ENCODE measurements around the gene COL4A5. TPM values are rescaled to one million over a fixed set of nuclear protein-coding genes. Genes with fewer than 3 reads are reported as not detected.

Gene COL4A5
- total RNA-seq, 1 experiment from 2014 or later: 29.4 TPM

DNA sequence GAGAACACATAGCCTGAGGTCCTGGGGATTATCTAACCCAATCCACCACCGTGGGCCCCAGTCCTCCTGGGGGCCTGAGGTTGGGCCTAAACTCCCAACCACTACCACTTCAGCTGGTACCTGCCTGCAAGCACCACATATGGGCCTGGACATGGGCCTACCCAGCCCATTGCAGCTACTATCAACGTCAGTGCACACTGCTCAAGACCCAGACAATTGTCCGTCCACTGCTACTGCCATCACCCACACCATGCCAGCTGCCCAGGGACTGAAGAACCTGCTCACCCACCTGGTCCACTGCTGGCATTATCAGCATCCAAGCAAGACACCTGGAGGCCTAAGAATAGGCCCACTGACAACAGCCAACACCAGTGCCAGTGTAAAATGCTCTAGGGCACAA lies 88.1 kb downstream of the COL4A5 start:
- no peaks in the 10 kb centered on the region for H3K27me3 ChIP-seq (ENCODE audit: insufficient read depth, low read length)
- H3K79me2 ChIP-seq (ENCODE audit: insufficient read depth, low read length): no peaks in the 10 kb centered on the region
- H2AFZ ChIP-seq (ENCODE audit: low read depth, low read length, poor library complexity, severe bottlenecking): no peak overlapping the region
- H3K36me3 ChIP-seq (ENCODE audit: control insufficient read depth in 1 of 2, insufficient read depth in 2 of 2, low read length in 2 of 2): no peaks in the 10 kb centered on the region
- DNase-seq (ENCODE audit: low read depth, low spot score) (no peak), ATAC-seq (no peak)
- H3K9me3 ChIP-seq (ENCODE audit: control insufficient read depth in 1 of 2, insufficient read depth in 1 of 2, low read depth in 1 of 2, low read length in 2 of 2): no peaks in the 10 kb centered on the region
- H3K9ac ChIP-seq (ENCODE audit: low read length): no peak overlapping the region
- no peak overlapping the region for H3K4me3 ChIP-seq (replicated peaks in 1 of 2; ENCODE audit: low read depth in 1 of 2, low read length in 2 of 2)
- intact Hi-C loops (cut with micrococcal nuclease): no loop called here
- H3K4me2 ChIP-seq (ENCODE audit: low read length): no peak overlapping the region
- H3K27ac ChIP-seq (ENCODE audit: low read depth, low read length): no peak overlapping the region
- CTCF ChIA-PET: no interaction called here
- H3K4me1 ChIP-seq (ENCODE audit: control insufficient read depth in 1 of 2, insufficient read depth in 2 of 2, low read length in 2 of 2): no peaks in the 10 kb centered on the region
- no peak for TF ChIP-seq POLR2AphosphoS5 (IDR thresholded peaks at IDR 0.05; ENCODE audit: low read depth, low read length)
- no peak for TF ChIP-seq CEBPB (IDR thresholded peaks at IDR 0.05; ENCODE audit: low read depth)
- no peak for TF ChIP-seq SRF (IDR thresholded peaks at IDR 0.05; ENCODE audit: low read depth)
- TF ChIP-seq POLR2A (IDR thresholded peaks at IDR 0.05; ENCODE audit: borderline replicate concordance, extremely low read depth, insufficient read depth, insufficient read length): no peak
- no TSS peak for BruUV-seq (replicated peaks)
- no peaks in the 10 kb centered on the region for H3K9me2 ChIP-seq (ENCODE audit: insufficient read depth)
- POLR2A ChIA-PET: no interaction called here
- H4K20me1 ChIP-seq (ENCODE audit: insufficient read depth): no peaks in the 10 kb centered on the region
- RAD21 ChIA-PET (ENCODE audit: low non-redundant PET in 1 of 2, low total read pairs in 2 of 2, uncharacterized antibody in 2 of 2, unreplicated experiment in 2 of 2): no interaction called here

DNA sequence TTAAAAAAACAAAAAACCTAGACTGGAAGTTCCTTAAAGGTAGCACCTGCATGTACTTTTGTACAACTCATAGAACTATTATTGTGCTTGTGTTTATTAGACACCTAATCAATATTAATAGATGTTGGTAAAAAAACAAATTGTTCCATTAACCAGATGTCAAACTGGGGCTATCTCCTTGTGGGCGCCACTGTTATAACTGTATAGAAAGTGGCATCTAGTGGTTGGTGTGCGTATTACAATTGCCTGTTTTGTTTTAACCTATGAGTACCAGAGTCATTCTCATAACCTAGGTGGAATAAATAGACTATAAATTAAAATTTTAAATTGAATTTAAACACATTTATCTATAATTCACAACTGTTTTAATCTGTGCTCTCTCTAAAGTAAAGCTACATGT lies 97.4 kb downstream of the COL4A5 start:
- ChIA-PET CTCF (interaction anchor here (1.0 kb wide), 1 partner anchor 313 kb away, joined by 5 read pairs; no protein-coding TSS in a partner anchor), POLR2A (no interaction called here), RAD21 (ENCODE audit: low non-redundant PET in 1 of 2, low total read pairs in 2 of 2, uncharacterized antibody in 2 of 2, unreplicated experiment in 2 of 2) (no interaction called here)
- H3K9ac ChIP-seq (ENCODE audit: low read length): no peak overlapping the region
- H2AFZ ChIP-seq (ENCODE audit: low read depth, low read length, poor library complexity, severe bottlenecking): no peak overlapping the region
- no TSS peak for BruUV-seq (replicated peaks)
- no peaks in the 10 kb centered on the region for H3K9me2 ChIP-seq (ENCODE audit: insufficient read depth)
- no peaks in the 10 kb centered on the region for H4K20me1 ChIP-seq (ENCODE audit: insufficient read depth)
- ATAC-seq (peak; percentile 72), DNase-seq (ENCODE audit: low read depth, low spot score) (peak; percentile 13)
- H3K4me2 ChIP-seq (ENCODE audit: low read length): no peak overlapping the region
- H3K27me3 ChIP-seq (ENCODE audit: insufficient read depth, low read length): no peaks in the 10 kb centered on the region
- no peak overlapping the region for H3K27ac ChIP-seq (ENCODE audit: low read depth, low read length)
- no peaks in the 10 kb centered on the region for H3K9me3 ChIP-seq (ENCODE audit: control insufficient read depth in 1 of 2, insufficient read depth in 1 of 2, low read depth in 1 of 2, low read length in 2 of 2)
- intact Hi-C loops (cut with micrococcal nuclease): loop anchor here (1.0 kb wide), 1 partner anchor 313 kb away; no protein-coding TSS in a partner anchor
- no peaks in the 10 kb centered on the region for H3K79me2 ChIP-seq (ENCODE audit: insufficient read depth, low read length)
- no peaks in the 10 kb centered on the region for H3K36me3 ChIP-seq (ENCODE audit: control insufficient read depth in 1 of 2, insufficient read depth in 2 of 2, low read length in 2 of 2)
- TF ChIP-seq, protein P1, sequence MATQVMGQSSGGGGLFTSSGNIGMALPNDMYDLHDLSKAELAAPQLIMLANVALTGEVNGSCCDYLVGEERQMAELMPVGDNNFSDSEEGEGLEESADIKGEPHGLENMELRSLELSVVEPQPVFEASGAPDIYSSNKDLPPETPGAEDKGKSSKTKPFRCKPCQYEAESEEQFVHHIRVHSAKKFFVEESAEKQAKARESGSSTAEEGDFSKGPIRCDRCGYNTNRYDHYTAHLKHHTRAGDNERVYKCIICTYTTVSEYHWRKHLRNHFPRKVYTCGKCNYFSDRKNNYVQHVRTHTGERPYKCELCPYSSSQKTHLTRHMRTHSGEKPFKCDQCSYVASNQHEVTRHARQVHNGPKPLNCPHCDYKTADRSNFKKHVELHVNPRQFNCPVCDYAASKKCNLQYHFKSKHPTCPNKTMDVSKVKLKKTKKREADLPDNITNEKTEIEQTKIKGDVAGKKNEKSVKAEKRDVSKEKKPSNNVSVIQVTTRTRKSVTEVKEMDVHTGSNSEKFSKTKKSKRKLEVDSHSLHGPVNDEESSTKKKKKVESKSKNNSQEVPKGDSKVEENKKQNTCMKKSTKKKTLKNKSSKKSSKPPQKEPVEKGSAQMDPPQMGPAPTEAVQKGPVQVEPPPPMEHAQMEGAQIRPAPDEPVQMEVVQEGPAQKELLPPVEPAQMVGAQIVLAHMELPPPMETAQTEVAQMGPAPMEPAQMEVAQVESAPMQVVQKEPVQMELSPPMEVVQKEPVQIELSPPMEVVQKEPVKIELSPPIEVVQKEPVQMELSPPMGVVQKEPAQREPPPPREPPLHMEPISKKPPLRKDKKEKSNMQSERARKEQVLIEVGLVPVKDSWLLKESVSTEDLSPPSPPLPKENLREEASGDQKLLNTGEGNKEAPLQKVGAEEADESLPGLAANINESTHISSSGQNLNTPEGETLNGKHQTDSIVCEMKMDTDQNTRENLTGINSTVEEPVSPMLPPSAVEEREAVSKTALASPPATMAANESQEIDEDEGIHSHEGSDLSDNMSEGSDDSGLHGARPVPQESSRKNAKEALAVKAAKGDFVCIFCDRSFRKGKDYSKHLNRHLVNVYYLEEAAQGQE (IDR thresholded peaks at IDR 0.05; ENCODE audit: low read depth): no peak
- TF ChIP-seq, protein P2, sequence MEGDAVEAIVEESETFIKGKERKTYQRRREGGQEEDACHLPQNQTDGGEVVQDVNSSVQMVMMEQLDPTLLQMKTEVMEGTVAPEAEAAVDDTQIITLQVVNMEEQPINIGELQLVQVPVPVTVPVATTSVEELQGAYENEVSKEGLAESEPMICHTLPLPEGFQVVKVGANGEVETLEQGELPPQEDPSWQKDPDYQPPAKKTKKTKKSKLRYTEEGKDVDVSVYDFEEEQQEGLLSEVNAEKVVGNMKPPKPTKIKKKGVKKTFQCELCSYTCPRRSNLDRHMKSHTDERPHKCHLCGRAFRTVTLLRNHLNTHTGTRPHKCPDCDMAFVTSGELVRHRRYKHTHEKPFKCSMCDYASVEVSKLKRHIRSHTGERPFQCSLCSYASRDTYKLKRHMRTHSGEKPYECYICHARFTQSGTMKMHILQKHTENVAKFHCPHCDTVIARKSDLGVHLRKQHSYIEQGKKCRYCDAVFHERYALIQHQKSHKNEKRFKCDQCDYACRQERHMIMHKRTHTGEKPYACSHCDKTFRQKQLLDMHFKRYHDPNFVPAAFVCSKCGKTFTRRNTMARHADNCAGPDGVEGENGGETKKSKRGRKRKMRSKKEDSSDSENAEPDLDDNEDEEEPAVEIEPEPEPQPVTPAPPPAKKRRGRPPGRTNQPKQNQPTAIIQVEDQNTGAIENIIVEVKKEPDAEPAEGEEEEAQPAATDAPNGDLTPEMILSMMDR (IDR thresholded peaks at IDR 0.05 in 2 of 3, conservative IDR thresholded peaks at IDR 0.05 in 1 of 3; ENCODE audit: borderline replicate concordance in 1 of 3, insufficient read depth in 1 of 3, low read depth in 2 of 3, low read length in 2 of 3): peak; percentile 45 to 56 (median 50); a peak in 5 of 6 replicates
- TF ChIP-seq SRF (IDR thresholded peaks at IDR 0.05; ENCODE audit: low read depth) (no peak), RAD21 (IDR thresholded peaks at IDR 0.05; ENCODE audit: low read depth) (peak; percentile 71)
- no peaks in the 10 kb centered on the region for H3K4me1 ChIP-seq (ENCODE audit: control insufficient read depth in 1 of 2, insufficient read depth in 2 of 2, low read length in 2 of 2)
- H3K4me3 ChIP-seq (replicated peaks in 1 of 2; ENCODE audit: low read depth in 1 of 2, low read length in 2 of 2): no peak overlapping the region
